ENCODE data around the gene GLT6D1. TPM values are rescaled to one million over a fixed set of nuclear protein-coding genes. Genes with fewer than 3 reads are reported as not detected.

The GLT6D1 gene
- polyA plus RNA-seq, 1 donor: not detected

DNA sequence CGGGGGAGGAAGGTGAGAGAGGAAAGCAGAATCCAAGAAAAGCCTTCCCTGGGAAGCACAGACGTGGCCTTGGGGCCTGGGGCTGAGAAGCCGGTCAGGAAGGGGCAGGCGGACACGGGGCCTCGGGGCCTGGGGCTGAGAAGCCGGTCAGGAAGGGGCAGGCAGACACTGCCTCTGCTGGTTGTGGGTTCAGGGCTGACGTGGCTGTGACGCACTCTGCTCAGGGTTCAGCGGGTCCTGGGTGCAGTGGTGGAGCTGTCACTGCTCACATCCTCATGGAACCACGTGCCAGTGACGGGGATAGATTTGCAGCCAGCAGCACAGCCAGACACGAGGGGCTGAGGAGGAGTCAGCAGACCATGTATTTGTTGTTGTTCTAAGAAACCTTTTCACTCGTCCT, 65.0 kb downstream of the GLT6D1 start:
- H3K9me3 ChIP-seq (ENCODE audit: control insufficient read depth, low read depth, low read length): no peaks in the 10 kb centered on the region
- no peaks in the 10 kb centered on the region for H3K36me3 ChIP-seq (ENCODE audit: control insufficient read depth, insufficient read depth, low read length)
- DNase-seq: no peak
- H3K4me1 ChIP-seq (ENCODE audit: control insufficient read depth, insufficient read depth, low read length): no peaks in the 10 kb centered on the region
- H3K27me3 ChIP-seq (ENCODE audit: control insufficient read depth, insufficient read depth, low read length): no peaks in the 10 kb centered on the region
- WGBS (ENCODE audit: insufficient coverage, low lambda C conversion rate): 83% methylated on average over 1 of the region's 14 CpGs
- H3K4me3 ChIP-seq (ENCODE audit: low read length): no peak overlapping the region
- no peak overlapping the region for H3K27ac ChIP-seq (ENCODE audit: low read length)

Other genes with a start within 250 kb of the GLT6D1 start
- gene PPP1R26, start 159.8 kb downstream of the GLT6D1 start, polyA plus RNA-seq: 15.3 TPM
- 46.9 TPM for gene MRPS2, start 138.9 kb downstream of the GLT6D1 start, polyA plus RNA-seq
- 0.09 TPM for gene LCN1, start 118.1 kb downstream of the GLT6D1 start, polyA plus RNA-seq
- not detected for gene OBP2A, start 93.4 kb downstream of the GLT6D1 start, polyA plus RNA-seq
- gene PAEP, start 77.8 kb downstream of the GLT6D1 start, polyA plus RNA-seq: 0.09 TPM
- gene LCN9, start 23.8 kb upstream of the GLT6D1 start, polyA plus RNA-seq: not detected
- gene SOHLH1, start 59.9 kb upstream of the GLT6D1 start, polyA plus RNA-seq: not detected
- gene KCNT1, start 62.6 kb upstream of the GLT6D1 start, polyA plus RNA-seq: 0.25 TPM